ENCODE measurements around the gene CCL27. TPM values are rescaled to one million over a fixed set of nuclear protein-coding genes. Genes with fewer than 3 reads are reported as not detected.

CCL27 gene
- total and polyA plus RNA-seq, 2 donors (not counting 1 experiment from before 2014, with no cell fraction given), result not detected

GRCh38 chr9:34634551-34635248, 27.8 kb downstream of the CCL27 start:
- ChIA-PET POLR2A (interaction anchor here (1.1 kb wide), 1 partner anchor 22 kb away, joined by 6 read pairs; the partner anchor contains the start of gene RPP25L), CTCF (interaction anchor here (0.9 to 8.4 kb wide), 33 partner anchors 8 to 1072 kb away, joined by 3 to 150 read pairs (median 5); partner anchors contain the start of genes DCTN3, DNAI1, FAM219A and GALT)
- peaks cover 10% of the 10 kb centered on the region for H3K27me3 Mint-ChIP-seq
- peaks cover 30% of the 10 kb centered on the region for H3K4me1 Mint-ChIP-seq
- no peak overlapping the region for H3K4me3 Mint-ChIP-seq
- H3K27ac ChIP-seq (ENCODE audit: low read length in 2 of 2), result no peak overlapping the region
- H3K36me3 ChIP-seq (replicated peaks in 1 of 2; ENCODE audit: control extremely low read depth in 1 of 2, control insufficient read depth in 1 of 2, extremely low read depth in 1 of 2, insufficient read depth in 2 of 2, low read length in 1 of 2), result peaks cover 0 to 3% of the 10 kb centered on the region in 2 experiments
- intact Hi-C loops (cut with micrococcal nuclease), result no loop called here
- H3K4me2 ChIP-seq (replicated peaks; ENCODE audit: low read depth, low read length, poor library complexity, severe bottlenecking), result no peak overlapping the region
- WGBS (ENCODE audit: insufficient coverage), result no CpG with 5 or more reads among the region's 3 CpGs
- H3K9me3 Mint-ChIP-seq (ENCODE audit: insufficient read depth), result no peaks in the 10 kb centered on the region
- H3K4me1 ChIP-seq (ENCODE audit: control insufficient read depth in 2 of 2, insufficient read depth in 2 of 2, low read length in 2 of 2), result peaks cover 16 to 32% of the 10 kb centered on the region in 2 donors
- no peak overlapping the region for H3K4me3 ChIP-seq (ENCODE audit: control extremely low read depth in 1 of 5, extremely low read depth in 1 of 5, insufficient read depth in 1 of 5, low read depth in 2 of 5, low read length in 4 of 5)
- DNase-seq (no peak), ATAC-seq (ENCODE audit: low read depth) (no peak)
- peaks cover 16% of the 10 kb centered on the region for H4K20me1 ChIP-seq (ENCODE audit: control insufficient read depth, insufficient read depth, low read length, poor library complexity, severe bottlenecking)
- TF ChIP-seq CTCF (IDR thresholded peaks at IDR 0.05) (no peak), EZH2 (IDR thresholded peaks at IDR 0.05; ENCODE audit: borderline replicate concordance, insufficient read depth, low read depth, low read length, poor library complexity, severe bottlenecking) (no peak)
- peaks cover 0 to 12% (median 2%) of the 10 kb centered on the region in 4 experiments for H3K27me3 ChIP-seq (replicated peaks in 1 of 4; ENCODE audit: control extremely low read depth in 1 of 4, control insufficient read depth in 3 of 4, insufficient read depth in 4 of 4, low read length in 3 of 4)
- no peak overlapping the region for H3K9ac ChIP-seq (ENCODE audit: low read length)
- no peak overlapping the region for H3K27ac Mint-ChIP-seq
- peaks cover 26% of the 10 kb centered on the region for H3K79me2 ChIP-seq (ENCODE audit: control insufficient read depth, insufficient read depth, low read length)
- H3K9me3 ChIP-seq (ENCODE audit: control extremely low read depth in 1 of 3, control insufficient read depth in 2 of 3, insufficient read depth in 1 of 3, low read length in 2 of 3), result no peaks in the 10 kb centered on the region
- H2AFZ ChIP-seq (ENCODE audit: insufficient read depth, low read depth, low read length, poor library complexity, severe bottlenecking), result no peak overlapping the region

Data from B cell (primary cell).